HEK293 (cell line): ENCODE measurements around the gene LMOD1.
A peak's percentile ranks its signal among the peaks of the same experiment; 100 is the strongest.
"Not testable (repeated sequence)": the region's sequence is repeated elsewhere in the genome, so short reads cannot be mapped to it uniquely, and the experiment has no call there.

Experiments
- CTCF ChIA-PET: fragments of 350-600 bp; formaldehyde crosslinking; extraction: SDS; loops from one replicate; lab custom pipeline; 2021; ENCODE audit warnings: antibody characterized with exemption; lab: Yijun Ruan, JAX
- POLR2A ChIA-PET: fragments of 300-600 bp; formaldehyde crosslinking; extraction: SDS; loops from one replicate; lab custom pipeline; 2020; ENCODE audit warnings: antibody characterized with exemption, inconsistent platforms; lab: Yijun Ruan, JAX
- H3K27ac ChIP-seq: fragments of 200-500 bp; sonication (Bioruptor generic); 2 replicates; pipeline ENCODE4 v1.5.1; 2014; ENCODE audit warnings: low read depth, low read length, control low read depth, inconsistent platforms; ENCODE audit errors: extremely low read depth
- H3K36me3 ChIP-seq, 2 experiments: fragments of 200-500 bp in 1 of 2; sonication (Bioruptor generic) in 1 of 2; 1 replicate in 1 of 2; 2 replicates in 1 of 2; pipeline ENCODE4 v1.5.1; 2014 to 2017; ENCODE audit warnings: inconsistent platforms in 2 of 2, low read length in 2 of 2; ENCODE audit not compliant: control insufficient read depth in 2 of 2, insufficient read depth in 1 of 2
- H3K4me1 ChIP-seq: fragments of 200-500 bp; sonication (Bioruptor generic); 2 replicates; pipeline ENCODE4 v1.5.1; 2014; ENCODE audit warnings: mild to moderate bottlenecking, low read length, inconsistent platforms; ENCODE audit not compliant: control insufficient read depth, insufficient read depth
- H3K4me3 ChIP-seq: 2 replicates; pipeline ENCODE4 v1.5.1; 2011; ENCODE audit warnings: low read depth, mild to moderate bottlenecking, control low read depth, low read length, moderate library complexity
- H3K9me3 ChIP-seq: fragments of 200-500 bp; sonication (Bioruptor generic); 2 replicates; pipeline ENCODE4 v1.5.1; 2014; ENCODE audit warnings: low read depth, low read length, inconsistent platforms; ENCODE audit not compliant: control insufficient read depth, insufficient read depth
- BCL6B ChIP-seq: fragments of 450-650 bp; formaldehyde crosslinking; IDR thresholded peaks from 2 replicates; pipeline ENCODE4 v1.5.1; 2017; ENCODE audit warnings: missing biosample characterization, missing genetic modification characterization
- KLF10 ChIP-seq: fragments of 450-650 bp; IDR thresholded peaks from 2 replicates; pipeline ENCODE4 v1.5.1; 2018; ENCODE audit warnings: missing biosample characterization, mild to moderate bottlenecking, missing genetic modification characterization
- PRDM1 ChIP-seq: fragments of 450-650 bp; formaldehyde crosslinking; IDR thresholded peaks from 2 replicates; pipeline ENCODE4; 2016; ENCODE audit warnings: missing biosample characterization, missing genetic modification characterization
- PRDM6 ChIP-seq: fragments of 450-650 bp; formaldehyde crosslinking; IDR thresholded peaks from 2 replicates; pipeline ENCODE4 v1.5.1; 2017; ENCODE audit warnings: missing biosample characterization, missing genetic modification characterization
- SCRT1 ChIP-seq: fragments of 450-650 bp; formaldehyde crosslinking; IDR thresholded peaks from 2 replicates; pipeline ENCODE4 v1.5.1; 2016; ENCODE audit warnings: missing biosample characterization, missing genetic modification characterization, borderline replicate concordance
- SCRT2 ChIP-seq: fragments of 450-650 bp; formaldehyde crosslinking; IDR thresholded peaks from 2 replicates; pipeline ENCODE4 v1.5.1; 2016; ENCODE audit warnings: missing biosample characterization, missing genetic modification characterization
- ZNF121 ChIP-seq: fragments of 450-650 bp; formaldehyde crosslinking; IDR thresholded peaks from 2 replicates; pipeline ENCODE4 v1.5.1; 2016; ENCODE audit warnings: missing biosample characterization, missing genetic modification characterization
- ZNF146 ChIP-seq: fragments of 450-650 bp; formaldehyde crosslinking; IDR thresholded peaks from 2 replicates; pipeline ENCODE4 v1.5.1; 2016; ENCODE audit warnings: missing biosample characterization, missing genetic modification characterization
- ZNF280D ChIP-seq: fragments of 450-650 bp; formaldehyde crosslinking; IDR thresholded peaks from 2 replicates; pipeline ENCODE4 v1.5.1; 2016; ENCODE audit warnings: missing biosample characterization, missing genetic modification characterization
- ZNF324 ChIP-seq: fragments of 450-650 bp; formaldehyde crosslinking; IDR thresholded peaks from 2 replicates; pipeline ENCODE4 v1.5.1; 2016; ENCODE audit warnings: missing biosample characterization, missing genetic modification characterization
- ZNF404 ChIP-seq: fragments of 450-650 bp; formaldehyde crosslinking; IDR thresholded peaks from 2 replicates; pipeline ENCODE4 v1.5.1; 2017; ENCODE audit warnings: missing biosample characterization, missing genetic modification characterization
- ZNF600 ChIP-seq: fragments of 450-650 bp; formaldehyde crosslinking; IDR thresholded peaks from 2 replicates; pipeline ENCODE4 v1.5.1; 2016; ENCODE audit warnings: missing biosample characterization, missing genetic modification characterization
- ZNF629 ChIP-seq: fragments of 450-650 bp; formaldehyde crosslinking; IDR thresholded peaks from 2 replicates; pipeline ENCODE4 v1.5.1; 2017; ENCODE audit warnings: missing biosample characterization, missing genetic modification characterization
- ZSCAN16 ChIP-seq: fragments of 450-650 bp; formaldehyde crosslinking; IDR thresholded peaks from 2 replicates; pipeline ENCODE4 v1.5.1; 2016; ENCODE audit warnings: missing biosample characterization, missing genetic modification characterization
- TF ChIP-seq, protein P1 (sequence below): fragments of 450-650 bp; formaldehyde crosslinking; IDR thresholded peaks from 2 replicates; pipeline ENCODE4 v1.5.1; 2016; ENCODE audit warnings: missing biosample characterization, missing genetic modification characterization

LMOD1 gene

GRCh38 chr1:201856722-201857121, 89.6 kb downstream of the LMOD1 start:
- peaks cover 69 to 98% of the 10 kb centered on the region in 2 experiments for H3K36me3 ChIP-seq
- CTCF ChIA-PET, result interaction anchor here (0.6 to 1.2 kb wide), 2 partner anchors 13 to 64 kb away, joined by 3 read pairs; no protein-coding TSS in a partner anchor
- POLR2A ChIA-PET, result not testable (repeated sequence)

GRCh38 chr1:201851949-201852348, 94.4 kb downstream of the LMOD1 start:
- H3K27ac ChIP-seq, result no peak overlapping the region
- H3K9me3 ChIP-seq, result no peaks in the 10 kb centered on the region
- H3K36me3 ChIP-seq, result peaks cover 71 to 98% of the 10 kb centered on the region in 2 experiments
- POLR2A ChIA-PET, result no interaction called here
- peaks cover 5% of the 10 kb centered on the region; the same call in 1 of the 2 replicates for H3K4me1 ChIP-seq
- H3K4me3 ChIP-seq, result no peak overlapping the region
- CTCF ChIA-PET, result interaction anchor here (0.7 to 4.7 kb wide), 3 partner anchors 17 to 404 kb away, joined by 3 to 36 read pairs (median 3); partner anchors contain the start of gene IPO9
- TF ChIP-seq ZNF404 (no peak), SCRT2 (tag by site-specific recombination) (peak; percentile 86), ZNF146 (no peak), SCRT1 (tag by site-specific recombination) (peak; percentile 72; the same call in 1 of the 2 replicates), BCL6B (tag by site-specific recombination) (no peak), ZNF324 (no peak)

More at GRCh38 chr1:201856722-201857121, 89.6 kb downstream of the LMOD1 start:
- not testable (repeated sequence) for H3K27ac ChIP-seq, H3K4me1 ChIP-seq, H3K9me3 ChIP-seq, H3K4me3 ChIP-seq
- TF ChIP-seq ZNF121 (tag by site-specific recombination), result peak; percentile 88

GRCh38 chr1:201850053-201850397, 96.3 kb downstream of the LMOD1 start:
- Histone ChIP-seq H3K27ac (no peak overlapping the region), H3K9me3 (no peaks in the 10 kb centered on the region), H3K4me3 (no peak overlapping the region), H3K4me1 (peaks cover 5% of the 10 kb centered on the region; the same call in 1 of the 2 replicates), H3K36me3 (peaks cover 53 to 82% of the 10 kb centered on the region in 2 experiments)
- ChIA-PET CTCF (interaction anchor here (1.3 to 4.7 kb wide), 5 partner anchors 22 to 338 kb away, joined by 3 to 36 read pairs (median 4); partner anchors contain the start of gene IPO9), POLR2A (interaction anchor here (1.3 kb wide), 2 partner anchors 21 to 96 kb away, joined by 4 read pairs; partner anchors contain the start of genes IPO9 and LMOD1)
- 0 out of 2 replicates have a peak, but pooled peaks have one; percentile 33 for TF ChIP-seq PRDM1 (tag by site-specific recombination)
- 0 out of 2 replicates have a peak, but pooled peaks have one; percentile 25 for TF ChIP-seq ZNF629 (tag by site-specific recombination)
- peak; percentile 47; the same call in 1 of the 2 replicates for TF ChIP-seq ZNF600 (tag by site-specific recombination)
- TF ChIP-seq ZNF280D (tag by site-specific recombination), result no peak
- 0 out of 2 replicates have a peak, but pooled peaks have one; percentile 25 for TF ChIP-seq PRDM6 (tag by site-specific recombination)
- 0 out of 2 replicates have a peak, but pooled peaks have one; percentile 28 for TF ChIP-seq KLF10 (tag by site-specific recombination)
- TF ChIP-seq, protein P1, sequence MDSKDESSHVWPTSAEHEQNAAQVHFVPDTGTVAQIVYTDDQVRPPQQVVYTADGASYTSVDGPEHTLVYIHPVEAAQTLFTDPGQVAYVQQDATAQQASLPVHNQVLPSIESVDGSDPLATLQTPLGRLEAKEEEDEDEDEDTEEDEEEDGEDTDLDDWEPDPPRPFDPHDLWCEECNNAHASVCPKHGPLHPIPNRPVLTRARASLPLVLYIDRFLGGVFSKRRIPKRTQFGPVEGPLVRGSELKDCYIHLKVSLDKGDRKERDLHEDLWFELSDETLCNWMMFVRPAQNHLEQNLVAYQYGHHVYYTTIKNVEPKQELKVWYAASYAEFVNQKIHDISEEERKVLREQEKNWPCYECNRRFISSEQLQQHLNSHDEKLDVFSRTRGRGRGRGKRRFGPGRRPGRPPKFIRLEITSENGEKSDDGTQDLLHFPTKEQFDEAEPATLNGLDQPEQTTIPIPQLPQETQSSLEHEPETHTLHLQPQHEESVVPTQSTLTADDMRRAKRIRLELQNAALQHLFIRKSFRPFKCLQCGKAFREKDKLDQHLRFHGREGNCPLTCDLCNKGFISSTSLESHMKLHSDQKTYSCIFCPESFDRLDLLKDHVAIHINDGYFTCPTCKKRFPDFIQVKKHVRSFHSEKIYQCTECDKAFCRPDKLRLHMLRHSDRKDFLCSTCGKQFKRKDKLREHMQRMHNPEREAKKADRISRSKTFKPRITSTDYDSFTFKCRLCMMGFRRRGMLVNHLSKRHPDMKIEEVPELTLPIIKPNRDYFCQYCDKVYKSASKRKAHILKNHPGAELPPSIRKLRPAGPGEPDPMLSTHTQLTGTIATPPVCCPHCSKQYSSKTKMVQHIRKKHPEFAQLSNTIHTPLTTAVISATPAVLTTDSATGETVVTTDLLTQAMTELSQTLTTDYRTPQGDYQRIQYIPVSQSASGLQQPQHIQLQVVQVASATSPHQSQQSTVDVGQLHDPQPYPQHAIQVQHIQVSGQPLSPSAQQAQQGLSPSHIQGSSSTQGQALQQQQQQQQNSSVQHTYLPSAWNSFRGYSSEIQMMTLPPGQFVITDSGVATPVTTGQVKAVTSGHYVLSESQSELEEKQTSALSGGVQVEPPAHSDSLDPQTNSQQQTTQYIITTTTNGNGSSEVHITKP (tag by site-specific recombination), result 0 out of 2 replicates have a peak, but pooled peaks have one; percentile 11
- TF ChIP-seq ZSCAN16 (tag by site-specific recombination), result no peak
- TF ChIP-seq, all 188 proteins: peak for 6
